ENCODE measurements around the gene DHRS13.
"Not testable (repeated sequence)": the region's sequence is repeated elsewhere in the genome, so short reads cannot be mapped to it uniquely, and the experiment has no call there.

Gene DHRS13

DNA sequence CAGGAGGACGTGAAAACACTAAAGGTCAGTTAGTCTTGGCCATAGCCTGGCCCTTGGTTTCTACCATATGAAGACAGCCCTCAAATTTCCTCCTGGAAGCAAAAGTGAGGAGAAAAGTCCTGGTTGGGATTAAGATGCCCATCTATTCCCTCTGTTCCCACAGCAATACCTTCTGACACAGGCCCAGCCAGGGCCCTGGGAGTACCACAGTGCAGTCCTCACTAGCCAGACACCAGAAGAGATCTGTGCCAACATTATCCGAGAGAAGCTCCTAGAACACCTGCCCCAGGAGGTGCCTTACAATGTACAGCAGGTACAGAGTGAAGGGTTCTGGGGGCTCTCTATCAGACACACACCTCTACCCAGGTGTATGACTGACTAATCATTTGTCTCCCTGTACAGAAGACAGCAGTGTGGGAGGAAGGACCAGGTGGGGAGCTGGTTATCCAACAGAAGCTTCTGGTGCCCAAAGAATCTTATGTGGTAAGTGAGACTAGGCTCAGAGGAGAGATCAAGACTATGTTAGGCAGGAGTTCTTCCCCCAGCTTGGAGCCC lies 44.0 kb downstream of the DHRS13 start:
- no peak for DNase-seq (ENCODE audit: low read depth)

- no peak for DNase-seq (ENCODE audit: low read depth)
These were observed 44.7 kb downstream of the DHRS13 start for GRCh38 chr17:28857905-28858800.

- DNase-seq (ENCODE audit: low read depth), result no peak
These were observed 46.8 kb downstream of the DHRS13 start for GRCh38 chr17:28856028-28856574.

DNA sequence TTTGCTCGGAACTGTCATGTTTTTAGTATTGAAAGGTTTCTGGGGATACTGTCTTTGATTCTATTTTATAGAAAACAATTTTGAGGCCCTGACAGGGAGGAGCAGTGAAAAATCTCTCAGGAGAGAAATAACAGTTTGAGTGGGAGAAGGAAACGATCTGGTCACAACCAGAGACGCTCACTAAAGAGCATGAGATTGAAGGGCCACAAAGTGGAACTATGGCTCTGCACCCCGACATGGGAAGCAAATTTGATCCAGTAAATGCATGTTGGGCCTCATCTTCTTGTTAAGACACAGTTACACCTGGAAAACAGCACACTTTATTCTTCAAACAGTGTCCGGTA lies 47.6 kb downstream of the DHRS13 start:
- no peak for DNase-seq (ENCODE audit: low read depth)

DNA sequence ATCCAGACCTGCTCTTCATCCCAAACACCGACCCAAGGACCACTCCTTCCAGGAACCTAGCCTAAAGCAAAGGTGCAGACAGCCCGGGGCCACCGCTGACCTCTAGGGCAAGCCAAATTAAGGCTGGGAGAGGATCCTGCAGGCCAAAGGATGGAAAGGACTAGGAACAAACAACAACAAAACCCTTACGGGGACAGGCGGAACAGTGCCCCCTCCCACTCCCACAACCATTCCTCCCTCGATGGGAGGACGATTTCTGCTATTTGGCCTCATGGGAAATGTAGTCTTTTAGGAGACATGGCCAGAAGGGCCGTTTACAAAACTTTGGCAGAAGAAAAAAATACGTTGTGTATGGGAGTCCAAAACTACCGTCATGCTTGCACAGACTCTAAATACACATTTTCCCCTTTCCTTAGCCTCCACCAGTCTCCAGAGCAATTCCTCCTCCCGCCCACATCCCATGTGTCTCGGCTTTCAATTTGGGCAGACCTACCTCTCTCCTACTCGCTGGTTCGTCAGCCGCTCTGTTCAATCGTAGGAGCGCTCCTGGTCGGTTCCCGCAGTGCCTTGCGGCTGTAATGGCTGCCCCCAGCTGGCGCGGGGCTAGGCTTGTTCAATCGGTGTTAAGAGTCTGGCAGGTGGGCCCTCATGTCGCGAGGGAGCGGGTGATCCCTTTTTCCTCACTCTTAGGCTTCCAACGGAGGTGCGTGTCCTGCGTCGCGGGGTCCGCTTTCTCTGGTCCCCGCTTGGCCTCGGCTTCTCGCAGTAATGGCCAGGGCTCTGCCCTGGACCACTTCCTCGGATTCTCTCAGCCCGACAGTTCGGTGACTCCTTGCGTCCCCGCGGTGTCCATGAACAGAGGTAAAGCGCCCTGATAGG lies 48.2 kb downstream of the DHRS13 start, which contains the start of gene ERAL1:
TSS of gene ERAL1 (plus strand) at position 560 of the 879 bp plus-strand sequence. CDS start at position 579, 19 bp downstream.
- DNase-seq (ENCODE audit: low read depth), result peak; percentile 81

DNA sequence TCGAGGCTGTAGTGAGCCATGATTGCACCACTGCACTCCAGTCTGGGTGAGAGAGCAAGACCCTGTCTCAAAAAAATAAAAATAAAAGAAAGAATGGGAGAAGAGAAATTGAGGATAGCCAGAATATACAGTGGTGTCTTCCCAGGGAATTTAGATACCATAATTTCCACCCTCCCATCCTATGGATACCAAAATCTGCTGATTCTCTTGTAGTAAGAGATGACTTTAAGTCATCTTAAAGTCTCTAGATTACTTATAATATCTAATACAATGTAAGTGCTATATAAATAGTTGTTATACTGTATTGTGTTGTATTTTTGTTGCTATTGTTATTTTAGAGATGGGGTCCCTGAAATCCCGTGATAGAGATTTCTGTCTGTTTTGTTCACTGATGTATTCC lies 49.6 kb downstream of the DHRS13 start:
- DNase-seq (ENCODE audit: low read depth), result no peak

- no peak for DNase-seq (ENCODE audit: low read depth)
These were observed 53.6 kb downstream of the DHRS13 start for GRCh38 chr17:28849281-28849680.

- not testable (repeated sequence) for DNase-seq (ENCODE audit: low read depth)
These were observed 54.2 kb downstream of the DHRS13 start for GRCh38 chr17:28848667-28849066.

Data from amniotic epithelial cell (primary cell).